Left lung (tissue), 10 donors: ENCODE data around the gene DISC1. TPM values are rescaled to one million over a fixed set of nuclear protein-coding genes. Genes with fewer than 3 reads are reported as not detected.
A peak's percentile ranks its signal among the peaks of the same experiment; 100 is the strongest.

Experiments used
- ATAC-seq: fragments of 200-7000 bp; cut with Tn5 transposase; one replicate; pipeline ENCODE4 v1.9.1; 2020; ENCODE audit warnings: moderate library complexity
- DNase-seq, 4 donors: peaks; one replicate each; pipeline ENCODE4 v3.0.0-alpha.2; 2013 to 2020
- H3K27ac ChIP-seq, 2 donors: fragments of 200-600 bp; sonication (generic) in 1 of 2; one replicate each; pipeline versions ENCODE4 v1.5.0 to v1.8.0; 2020 to 2021
- H3K27me3 ChIP-seq, 2 donors: fragments of 200-600 bp; sonication (generic) in 1 of 2; one replicate each; pipeline versions ENCODE4 v1.5.0 to v1.8.0; 2020 to 2021
- H3K36me3 ChIP-seq, 2 donors: fragments of 200-600 bp; sonication (generic) in 1 of 2; one replicate each; pipeline versions ENCODE4 v1.5.0 to v1.8.0; 2020 to 2021
- H3K4me1 ChIP-seq, 2 donors: fragments of 200-600 bp; one replicate each; pipeline ENCODE4 v1.8.0; 2021
- H3K4me3 ChIP-seq, 2 donors: fragments of 200-600 bp; sonication (generic) in 1 of 2; one replicate each; pipeline versions ENCODE4 v1.5.0 to v1.8.0; 2020 to 2021; ENCODE audit warnings: mild to moderate bottlenecking in 1 of 2
- H3K9me3 ChIP-seq, 2 donors: fragments of 200-600 bp; sonication (generic) in 1 of 2; one replicate each; pipeline versions ENCODE4 v1.5.0 to v1.8.0; 2020 to 2021
- CTCF ChIP-seq, 2 donors: fragments of 200-600 bp; sonication (generic) in 1 of 2; IDR thresholded peaks; one replicate each; pipeline versions ENCODE4 v1.5.0 to v1.8.0; 2021; ENCODE audit warnings: antibody characterized with exemption in 2 of 2
- intact Hi-C, 2 donors: fragments of 100-400 bp; cut with DNase I; formaldehyde crosslinking; loops; one replicate each; pipeline versions ENCODE4 v1.11.2 to v1.14.2; 2022
- polyA plus RNA-seq, 6 donors: library from polyadenylated mRNA; unstranded; fragments of 120-200 nt; gene quantifications; one replicate each; pipeline ENCODE4 v1.2.1, GENCODE V29; 2013; ENCODE audit not compliant: insufficient read length in 6 of 6
- total RNA-seq, 2 donors: library from RNA; stranded (reverse); fragmentation: NEBNext Ultra II Directional; extraction: Animal tissue kit (Norgen Biotek cat#: 25700); gene quantifications; one replicate each; pipeline ENCODE4 v1.2.1, GENCODE V29; 2021
- donor health status: DM: no; HTN: yes; CAD: no.
- donor health status: DM: no; HTN: no; CAD: no.

Gene DISC1
- total and polyA plus RNA-seq, 8 donors = 3.9 to 11.7 (median 10.5) TPM

DNA sequence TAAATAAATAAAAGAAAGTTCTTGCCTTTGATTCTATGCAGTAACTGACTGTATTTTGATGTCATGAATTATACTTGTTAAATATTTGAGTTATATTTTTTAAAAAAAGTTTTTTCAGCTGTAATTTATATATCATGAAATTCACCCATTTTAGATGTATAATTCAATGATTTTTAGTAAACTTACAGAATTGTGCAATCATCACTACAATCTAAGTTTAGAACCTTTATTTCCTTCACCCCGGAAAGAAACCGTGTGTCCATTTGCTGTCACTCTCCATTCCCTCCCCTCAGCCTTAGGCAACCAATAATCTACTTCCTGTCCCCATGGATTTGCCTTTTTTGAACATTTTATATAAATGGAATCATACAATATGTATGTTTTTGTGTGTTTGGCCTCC is 32.5 kb upstream of the DISC1 start:
- no peak for DNase-seq
- TF ChIP-seq CTCF (IDR thresholded peaks at IDR 0.05) = no peak
- Histone ChIP-seq H3K4me1 (peaks cover 0 to 6% of the 10 kb centered on the region in 2 donors), H3K27me3 (no peaks in the 10 kb centered on the region), H3K27ac (no peak overlapping the region), H3K4me3 (no peak overlapping the region), H3K36me3 (no peaks in the 10 kb centered on the region), H3K9me3 (no peaks in the 10 kb centered on the region)
- no peak for ATAC-seq
- intact Hi-C loops = loop anchor here in 1 of 2 donors (5.0 kb wide), 1 partner anchor 237 kb away; no protein-coding TSS in a partner anchor

GRCh38 chr1:231594749-231595148 is 31.8 kb upstream of the DISC1 start:
- no peak for DNase-seq
- ATAC-seq = no peak
- no peak overlapping the region for H3K4me3 ChIP-seq
- no peaks in the 10 kb centered on the region for H3K27me3 ChIP-seq
- TF ChIP-seq CTCF (IDR thresholded peaks at IDR 0.05) = no peak
- H3K9me3 ChIP-seq = no peaks in the 10 kb centered on the region
- intact Hi-C loops = loop anchor here in 1 of 2 donors (5.0 kb wide), 1 partner anchor 237 kb away; no protein-coding TSS in a partner anchor
- H3K4me1 ChIP-seq = peaks cover 0 to 6% of the 10 kb centered on the region in 2 donors
- H3K27ac ChIP-seq = no peak overlapping the region
- H3K36me3 ChIP-seq = no peaks in the 10 kb centered on the region

GRCh38 chr1:231596337-231596791 is 30.2 kb upstream of the DISC1 start:
- ATAC-seq = no peak
- intact Hi-C loops = no loop called here
- Histone ChIP-seq H3K27ac (no peak overlapping the region), H3K4me1 (peaks cover 0 to 4% of the 10 kb centered on the region in 2 donors), H3K27me3 (no peaks in the 10 kb centered on the region), H3K4me3 (no peak overlapping the region), H3K36me3 (no peaks in the 10 kb centered on the region), H3K9me3 (no peaks in the 10 kb centered on the region)
- no peak for TF ChIP-seq CTCF (IDR thresholded peaks at IDR 0.05)
- no peak for DNase-seq

DNA sequence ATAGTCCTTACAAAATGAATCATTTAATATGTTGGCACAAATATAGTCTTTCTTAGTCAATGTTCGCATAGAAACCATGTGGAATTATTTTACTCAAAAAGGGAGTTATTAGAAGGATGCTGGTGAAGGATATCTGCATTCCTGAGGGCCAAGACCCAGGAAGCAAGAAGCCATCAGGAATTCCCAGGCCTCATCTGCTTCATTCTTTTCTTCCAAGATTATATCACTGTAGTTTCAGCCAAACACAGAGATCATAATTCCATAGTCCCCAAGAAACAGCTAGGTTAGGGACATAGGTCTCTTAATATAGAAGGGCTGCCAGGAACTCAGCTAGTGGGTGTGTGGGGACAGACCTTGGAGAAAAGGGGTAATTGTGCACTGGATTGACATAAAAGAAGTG is 28.6 kb upstream of the DISC1 start:
- H3K27ac ChIP-seq = no peak overlapping the region
- H3K27me3 ChIP-seq = no peaks in the 10 kb centered on the region
- TF ChIP-seq CTCF (IDR thresholded peaks at IDR 0.05) = no peak
- H3K4me1 ChIP-seq = peaks cover 0 to 18% of the 10 kb centered on the region in 2 donors
- no peak for DNase-seq
- ATAC-seq = no peak
- H3K36me3 ChIP-seq = no peaks in the 10 kb centered on the region
- H3K9me3 ChIP-seq = no peaks in the 10 kb centered on the region
- no peak overlapping the region for H3K4me3 ChIP-seq
- intact Hi-C loops = no loop called here

GRCh38 chr1:231600458-231600976 is 26.1 kb upstream of the DISC1 start:
- Histone ChIP-seq H3K27me3 (no peaks in the 10 kb centered on the region), H3K4me3 (no peak overlapping the region), H3K4me1 (peaks cover 0 to 23% of the 10 kb centered on the region in 2 donors), H3K9me3 (no peaks in the 10 kb centered on the region), H3K27ac (no peak overlapping the region), H3K36me3 (no peaks in the 10 kb centered on the region)
- TF ChIP-seq CTCF (IDR thresholded peaks at IDR 0.05) = no peak
- intact Hi-C loops = loop anchor here in 1 of 2 donors (10.0 kb wide), 1 partner anchor 676 kb away; no protein-coding TSS in a partner anchor
- ATAC-seq (no peak), DNase-seq (peak in 2 of 4 donors; percentile 48 to 56)
